ENCODE measurements around the gene EML1. TPM values are rescaled to one million over a fixed set of nuclear protein-coding genes. Genes with fewer than 3 reads are reported as not detected.
"Not testable (repeated sequence)": the region's sequence is repeated elsewhere in the genome, so short reads cannot be mapped to it uniquely, and the experiment has no call there.

Gene EML1
- total RNA-seq, 2 experiments from 2014 or later = 1.7 TPM

GRCh38 chr14:99938376-99938775 is 145.2 kb downstream of the EML1 start:
- intact Hi-C loops (cut with DNase I, micrococcal nuclease) = no loop called here
- DNase-seq (no peak), ATAC-seq (no peak)
- Mint-ChIP-seq H3K9me3 (ENCODE audit: low read depth) (no peaks in the 10 kb centered on the region), H3K4me3 (no peak overlapping the region), H3K27me3 (no peaks in the 10 kb centered on the region), H3K27ac (no peak overlapping the region), H3K36me3 (ENCODE audit: low read depth) (no peaks in the 10 kb centered on the region), H3K4me1 (no peaks in the 10 kb centered on the region)
- ChIA-PET CTCF (no interaction called here), POLR2A (no interaction called here)

GRCh38 chr14:99938896-99939295 is 145.7 kb downstream of the EML1 start:
- POLR2A ChIA-PET = no interaction called here
- Mint-ChIP-seq H3K4me3 (no peak overlapping the region), H3K27ac (no peak overlapping the region), H3K9me3 (ENCODE audit: low read depth) (no peaks in the 10 kb centered on the region), H3K36me3 (ENCODE audit: low read depth) (no peaks in the 10 kb centered on the region), H3K27me3 (no peaks in the 10 kb centered on the region), H3K4me1 (no peaks in the 10 kb centered on the region)
- intact Hi-C loops (cut with DNase I, micrococcal nuclease) = no loop called here
- ATAC-seq = no peak
- CTCF ChIA-PET = no interaction called here
- no peak for DNase-seq

GRCh38 chr14:99939421-99939820 is 146.2 kb downstream of the EML1 start:
- no peaks in the 10 kb centered on the region for H3K27me3 Mint-ChIP-seq
- intact Hi-C loops (cut with DNase I, micrococcal nuclease) = no loop called here
- H3K36me3 Mint-ChIP-seq (ENCODE audit: low read depth) = no peaks in the 10 kb centered on the region
- DNase-seq = no peak
- POLR2A ChIA-PET = no interaction called here
- CTCF ChIA-PET = no interaction called here
- no peak for ATAC-seq
- H3K4me3 Mint-ChIP-seq = no peak overlapping the region
- no peak overlapping the region for H3K27ac Mint-ChIP-seq
- H3K4me1 Mint-ChIP-seq = no peaks in the 10 kb centered on the region
- no peaks in the 10 kb centered on the region for H3K9me3 Mint-ChIP-seq (ENCODE audit: low read depth)

- DNase-seq = no peak
- H3K36me3 Mint-ChIP-seq (ENCODE audit: low read depth) = no peaks in the 10 kb centered on the region
- intact Hi-C loops (cut with DNase I, micrococcal nuclease) = no loop called here
- POLR2A ChIA-PET = no interaction called here
- H3K4me3 Mint-ChIP-seq = no peak overlapping the region
- CTCF ChIA-PET = interaction anchor here (0.8 kb wide), 1 partner anchor 11 kb away, joined by 4 read pairs; no protein-coding TSS in a partner anchor
- ATAC-seq = no peak
- no peaks in the 10 kb centered on the region for H3K4me1 Mint-ChIP-seq
- H3K9me3 Mint-ChIP-seq (ENCODE audit: low read depth) = no peaks in the 10 kb centered on the region
- H3K27me3 Mint-ChIP-seq = no peaks in the 10 kb centered on the region
- no peak overlapping the region for H3K27ac Mint-ChIP-seq
These were observed 146.9 kb downstream of the EML1 start for GRCh38 chr14:99940064-99940463.

- Mint-ChIP-seq H3K27ac (no peak overlapping the region), H3K27me3 (peaks cover 2% of the 10 kb centered on the region), H3K36me3 (ENCODE audit: low read depth) (no peaks in the 10 kb centered on the region), H3K4me1 (peaks cover 2% of the 10 kb centered on the region), H3K9me3 (ENCODE audit: low read depth) (no peaks in the 10 kb centered on the region), H3K4me3 (no peak overlapping the region)
- ChIA-PET POLR2A (no interaction called here), CTCF (interaction anchor here (1.1 kb wide), 1 partner anchor 56 kb away, joined by 3 read pairs; no protein-coding TSS in a partner anchor)
- DNase-seq (no peak), ATAC-seq (no peak)
- intact Hi-C loops (cut with DNase I, micrococcal nuclease) = no loop called here
These were observed 148.0 kb downstream of the EML1 start for GRCh38 chr14:99941211-99941610.

GRCh38 chr14:99943620-99944019 is 150.4 kb downstream of the EML1 start:
- intact Hi-C loops (cut with DNase I, micrococcal nuclease) = no loop called here
- DNase-seq (no peak), ATAC-seq (no peak)
- peaks cover 11% of the 10 kb centered on the region for H3K4me1 Mint-ChIP-seq
- ChIA-PET POLR2A (no interaction called here), CTCF (no interaction called here)
- no peak overlapping the region for H3K4me3 Mint-ChIP-seq
- peaks cover 10% of the 10 kb centered on the region for H3K27me3 Mint-ChIP-seq
- no peak overlapping the region for H3K27ac Mint-ChIP-seq
- no peaks in the 10 kb centered on the region for H3K9me3 Mint-ChIP-seq (ENCODE audit: low read depth)
- H3K36me3 Mint-ChIP-seq (ENCODE audit: low read depth) = no peaks in the 10 kb centered on the region

- POLR2A ChIA-PET = no interaction called here
- Mint-ChIP-seq H3K27me3 (peaks cover 12% of the 10 kb centered on the region), H3K36me3 (ENCODE audit: low read depth) (no peaks in the 10 kb centered on the region), H3K4me3 (no peak overlapping the region), H3K9me3 (ENCODE audit: low read depth) (no peaks in the 10 kb centered on the region), H3K4me1 (peaks cover 13% of the 10 kb centered on the region), H3K27ac (no peak overlapping the region)
- no peak for ATAC-seq
- no peak for DNase-seq
- CTCF ChIA-PET = interaction anchor here (1.1 kb wide), 1 partner anchor 164 kb away, joined by 3 read pairs; no protein-coding TSS in a partner anchor
- intact Hi-C loops (cut with DNase I, micrococcal nuclease) = no loop called here
These were observed 151.0 kb downstream of the EML1 start for GRCh38 chr14:99944241-99944651.

- DNase-seq (peak; percentile 50), ATAC-seq (peak; percentile 52)
- Mint-ChIP-seq H3K27ac (no peak overlapping the region), H3K4me3 (peak overlapping the region; percentile 4), H3K4me1 (peaks cover 13% of the 10 kb centered on the region), H3K9me3 (ENCODE audit: low read depth) (no peaks in the 10 kb centered on the region), H3K27me3 (peaks cover 15% of the 10 kb centered on the region), H3K36me3 (ENCODE audit: low read depth) (no peaks in the 10 kb centered on the region)
- CTCF ChIA-PET = interaction anchor here (0.6 to 2.1 kb wide), 11 partner anchors 10 to 508 kb away, joined by 3 to 8 read pairs (median 5); no protein-coding TSS in a partner anchor
- intact Hi-C loops (cut with DNase I, micrococcal nuclease) = loop anchor here in 1 of 2 experiments (1.0 to 5.0 kb wide), 3 partner anchors 15 to 264 kb away; no protein-coding TSS in a partner anchor
- POLR2A ChIA-PET = no interaction called here
These were observed 152.8 kb downstream of the EML1 start for GRCh38 chr14:99945732-99946651.

- Mint-ChIP-seq H3K27me3 (peaks cover 15% of the 10 kb centered on the region), H3K9me3 (ENCODE audit: low read depth) (no peaks in the 10 kb centered on the region), H3K27ac (no peak overlapping the region), H3K36me3 (ENCODE audit: low read depth) (no peaks in the 10 kb centered on the region), H3K4me3 (peak overlapping the region; percentile 4), H3K4me1 (peaks cover 13% of the 10 kb centered on the region)
- DNase-seq (peak; percentile 73), ATAC-seq (peak; percentile 79)
- intact Hi-C loops (cut with DNase I, micrococcal nuclease) = loop anchor here in 1 of 2 experiments (1.0 to 5.0 kb wide), 3 partner anchors 16 to 265 kb away; no protein-coding TSS in a partner anchor
- CTCF ChIA-PET = interaction anchor here (0.5 to 2.1 kb wide), 15 partner anchors 9 to 579 kb away, joined by 3 to 8 read pairs (median 4); partner anchors contain the start of gene CYP46A1
- POLR2A ChIA-PET = no interaction called here
These were observed 153.7 kb downstream of the EML1 start for GRCh38 chr14:99946652-99947489.

GRCh38 chr14:99947695-99948094 is 154.5 kb downstream of the EML1 start:
- Mint-ChIP-seq H3K36me3 (ENCODE audit: low read depth) (no peaks in the 10 kb centered on the region), H3K27me3 (peaks cover 15% of the 10 kb centered on the region), H3K4me3 (no peak overlapping the region), H3K4me1 (peaks cover 13% of the 10 kb centered on the region), H3K9me3 (ENCODE audit: low read depth) (no peaks in the 10 kb centered on the region), H3K27ac (no peak overlapping the region)
- no peak for DNase-seq
- ChIA-PET CTCF (interaction anchor here (0.8 to 2.1 kb wide), 5 partner anchors 8 to 217 kb away, joined by 3 to 8 read pairs (median 5); no protein-coding TSS in a partner anchor), POLR2A (no interaction called here)
- no peak for ATAC-seq
- intact Hi-C loops (cut with DNase I, micrococcal nuclease) = loop anchor here in 1 of 2 experiments (2.0 to 5.0 kb wide), 2 partner anchors 17 to 215 kb away; no protein-coding TSS in a partner anchor

GRCh38 chr14:99949011-99949732 is 156.0 kb downstream of the EML1 start:
- H3K36me3 Mint-ChIP-seq (ENCODE audit: low read depth); H3K9me3 Mint-ChIP-seq (ENCODE audit: low read depth); CTCF ChIA-PET; H3K4me3 Mint-ChIP-seq; H3K27ac Mint-ChIP-seq; POLR2A ChIA-PET: not testable (repeated sequence)
- Mint-ChIP-seq H3K4me1 (peaks cover 13% of the 10 kb centered on the region), H3K27me3 (peaks cover 15% of the 10 kb centered on the region)
- intact Hi-C loops (cut with DNase I, micrococcal nuclease) = loop anchor here in 1 of 2 experiments (5.0 kb wide), 1 partner anchor 217 kb away; no protein-coding TSS in a partner anchor
- ATAC-seq (peak; percentile 67), DNase-seq (peak; percentile 42)

All from activated CD4-positive, alpha-beta T cell treated with anti-CD3 and anti-CD28 coated beads for 36 hours (primary cell).